SK-N-SH (cell line): ENCODE data around the gene USH1G.

Experiments
- CHD2 ChIP-seq: fragments of 150-350 bp; IDR thresholded peaks from 2 replicates; pipeline ENCODE4 v1.6.1; 2018; ENCODE audit warnings: low read length; ENCODE audit not compliant: partially characterized antibody
- CTCF ChIP-seq: fragments of 200-600 bp; sonication (generic); IDR thresholded peaks from 2 replicates; pipeline ENCODE4 v1.6.1; 2017; ENCODE audit warnings: antibody characterized with exemption, mild to moderate bottlenecking, moderate library complexity
- ELF1 ChIP-seq: IDR thresholded peaks from 2 replicates; pipeline ENCODE4 v1.4.0; 2012
- EP300 ChIP-seq, 2 experiments: IDR thresholded peaks; 2 replicates each; pipeline versions ENCODE4 v1.4.0 to v1.6.1; 2012; ENCODE audit warnings: borderline replicate concordance in 1 of 2, low read depth in 1 of 2, low read length in 1 of 2
- POLR2AphosphoS5 ChIP-seq: IDR thresholded peaks from 2 replicates; pipeline ENCODE4 v1.6.1; 2012; ENCODE audit warnings: low read depth, low read length
- RAD21 ChIP-seq: IDR thresholded peaks from 2 replicates; pipeline ENCODE4 v1.6.1; 2012; ENCODE audit warnings: mild to moderate bottlenecking, low read length
- REST ChIP-seq: IDR thresholded peaks from 2 replicates; pipeline ENCODE4 v1.6.1; 2012; ENCODE audit warnings: mild to moderate bottlenecking, low read depth, low read length, moderate library complexity
- SIN3A ChIP-seq: IDR thresholded peaks from 2 replicates; pipeline ENCODE4 v1.6.1; 2012; ENCODE audit warnings: low read depth, mild to moderate bottlenecking, low read length, moderate library complexity, borderline replicate concordance
- TAF1 ChIP-seq: IDR thresholded peaks from 2 replicates; pipeline ENCODE4 v1.6.1; 2012; ENCODE audit warnings: low read depth, mild to moderate bottlenecking, low read length, moderate library complexity, borderline replicate concordance
- TCF12 ChIP-seq: IDR thresholded peaks from 2 replicates; pipeline ENCODE4 v1.4.0; 2012
- TEAD4 ChIP-seq: IDR thresholded peaks from 2 replicates; pipeline ENCODE4 v1.4.0; 2012; ENCODE audit warnings: mild to moderate bottlenecking, borderline replicate concordance; ENCODE audit not compliant: insufficient read depth

- TF ChIP-seq TEAD4: no peak
- no peak for TF ChIP-seq RAD21
- no peak for TF ChIP-seq EP300 (IDR thresholded peaks at IDR 0.05; ENCODE audit: borderline replicate concordance in 1 of 2, low read depth in 1 of 2, low read length in 1 of 2)
- TF ChIP-seq CHD2: no peak
- TF ChIP-seq ELF1: no peak
- TF ChIP-seq REST: no peak
- no peak for TF ChIP-seq POLR2AphosphoS5
- TF ChIP-seq TAF1: no peak
- no peak for TF ChIP-seq SIN3A
- no peak for TF ChIP-seq TCF12
- no peak for TF ChIP-seq CTCF
Observed at GRCh38 chr17:74868908-74869255, 54.2 kb downstream of the USH1G start.
